ENCODE measurements around the gene SH3RF3. TPM values are rescaled to one million over a fixed set of nuclear protein-coding genes. Genes with fewer than 3 reads are reported as not detected.

Gene SH3RF3
- total RNA-seq, 1 experiment from 2014 or later, result 4.9 TPM

DNA sequence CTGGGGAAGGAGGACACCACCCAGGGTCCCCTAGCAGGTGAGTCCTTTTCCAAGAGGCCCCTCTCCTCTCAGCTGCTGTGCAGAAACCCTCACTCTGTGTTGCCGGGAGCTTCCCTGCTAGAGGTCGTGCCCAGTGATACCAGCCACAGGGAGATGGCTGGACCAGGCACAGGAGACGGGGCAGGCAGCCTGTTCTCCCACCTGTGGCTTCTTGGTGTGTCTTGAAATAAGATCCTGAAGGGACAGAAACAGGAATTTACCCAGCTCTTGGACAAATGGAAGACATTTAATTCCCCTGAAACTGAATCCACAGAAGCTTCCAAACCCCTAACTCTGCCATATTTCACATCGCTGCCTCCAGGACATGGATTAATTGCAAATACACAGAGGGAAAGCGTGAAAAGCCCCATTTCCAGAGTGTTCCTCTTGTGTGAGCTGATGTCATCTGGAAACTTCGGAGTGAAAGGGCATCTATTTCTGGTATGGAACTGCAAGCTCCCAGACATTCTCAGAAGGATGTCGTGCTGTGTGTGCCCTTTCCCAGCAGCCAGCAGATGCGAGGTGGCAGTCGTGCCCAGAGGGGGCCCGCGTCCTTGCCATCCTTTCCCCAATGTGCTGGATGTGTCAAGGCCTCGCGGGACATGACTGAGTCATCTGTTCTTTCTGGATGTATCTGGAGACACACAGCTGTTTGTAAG lies 307.0 kb downstream of the SH3RF3 start:
- H3K27ac ChIP-seq (ENCODE audit: low read length), result no peak overlapping the region
- H3K36me3 ChIP-seq (ENCODE audit: control insufficient read depth, insufficient read depth, low read length), result no peaks in the 10 kb centered on the region
- TF ChIP-seq POLR2AphosphoS5 (IDR thresholded peaks at IDR 0.05; ENCODE audit: low read depth, low read length) (no peak), SIN3A (IDR thresholded peaks at IDR 0.05; ENCODE audit: borderline replicate concordance, insufficient read depth, low read depth, low read length) (no peak), TCF7L2 (IDR thresholded peaks at IDR 0.05; ENCODE audit: low read depth, low read length) (no peak)
- TF ChIP-seq, protein P1, sequence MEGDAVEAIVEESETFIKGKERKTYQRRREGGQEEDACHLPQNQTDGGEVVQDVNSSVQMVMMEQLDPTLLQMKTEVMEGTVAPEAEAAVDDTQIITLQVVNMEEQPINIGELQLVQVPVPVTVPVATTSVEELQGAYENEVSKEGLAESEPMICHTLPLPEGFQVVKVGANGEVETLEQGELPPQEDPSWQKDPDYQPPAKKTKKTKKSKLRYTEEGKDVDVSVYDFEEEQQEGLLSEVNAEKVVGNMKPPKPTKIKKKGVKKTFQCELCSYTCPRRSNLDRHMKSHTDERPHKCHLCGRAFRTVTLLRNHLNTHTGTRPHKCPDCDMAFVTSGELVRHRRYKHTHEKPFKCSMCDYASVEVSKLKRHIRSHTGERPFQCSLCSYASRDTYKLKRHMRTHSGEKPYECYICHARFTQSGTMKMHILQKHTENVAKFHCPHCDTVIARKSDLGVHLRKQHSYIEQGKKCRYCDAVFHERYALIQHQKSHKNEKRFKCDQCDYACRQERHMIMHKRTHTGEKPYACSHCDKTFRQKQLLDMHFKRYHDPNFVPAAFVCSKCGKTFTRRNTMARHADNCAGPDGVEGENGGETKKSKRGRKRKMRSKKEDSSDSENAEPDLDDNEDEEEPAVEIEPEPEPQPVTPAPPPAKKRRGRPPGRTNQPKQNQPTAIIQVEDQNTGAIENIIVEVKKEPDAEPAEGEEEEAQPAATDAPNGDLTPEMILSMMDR (IDR thresholded peaks at IDR 0.05), result no peak
- TF ChIP-seq, protein P2, sequence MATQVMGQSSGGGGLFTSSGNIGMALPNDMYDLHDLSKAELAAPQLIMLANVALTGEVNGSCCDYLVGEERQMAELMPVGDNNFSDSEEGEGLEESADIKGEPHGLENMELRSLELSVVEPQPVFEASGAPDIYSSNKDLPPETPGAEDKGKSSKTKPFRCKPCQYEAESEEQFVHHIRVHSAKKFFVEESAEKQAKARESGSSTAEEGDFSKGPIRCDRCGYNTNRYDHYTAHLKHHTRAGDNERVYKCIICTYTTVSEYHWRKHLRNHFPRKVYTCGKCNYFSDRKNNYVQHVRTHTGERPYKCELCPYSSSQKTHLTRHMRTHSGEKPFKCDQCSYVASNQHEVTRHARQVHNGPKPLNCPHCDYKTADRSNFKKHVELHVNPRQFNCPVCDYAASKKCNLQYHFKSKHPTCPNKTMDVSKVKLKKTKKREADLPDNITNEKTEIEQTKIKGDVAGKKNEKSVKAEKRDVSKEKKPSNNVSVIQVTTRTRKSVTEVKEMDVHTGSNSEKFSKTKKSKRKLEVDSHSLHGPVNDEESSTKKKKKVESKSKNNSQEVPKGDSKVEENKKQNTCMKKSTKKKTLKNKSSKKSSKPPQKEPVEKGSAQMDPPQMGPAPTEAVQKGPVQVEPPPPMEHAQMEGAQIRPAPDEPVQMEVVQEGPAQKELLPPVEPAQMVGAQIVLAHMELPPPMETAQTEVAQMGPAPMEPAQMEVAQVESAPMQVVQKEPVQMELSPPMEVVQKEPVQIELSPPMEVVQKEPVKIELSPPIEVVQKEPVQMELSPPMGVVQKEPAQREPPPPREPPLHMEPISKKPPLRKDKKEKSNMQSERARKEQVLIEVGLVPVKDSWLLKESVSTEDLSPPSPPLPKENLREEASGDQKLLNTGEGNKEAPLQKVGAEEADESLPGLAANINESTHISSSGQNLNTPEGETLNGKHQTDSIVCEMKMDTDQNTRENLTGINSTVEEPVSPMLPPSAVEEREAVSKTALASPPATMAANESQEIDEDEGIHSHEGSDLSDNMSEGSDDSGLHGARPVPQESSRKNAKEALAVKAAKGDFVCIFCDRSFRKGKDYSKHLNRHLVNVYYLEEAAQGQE (IDR thresholded peaks at IDR 0.05; ENCODE audit: insufficient read depth in 1 of 2, low read depth in 2 of 2, low read length in 1 of 2), result no peak
- intact Hi-C loops (cut with micrococcal nuclease; ENCODE audit: unreplicated experiment) (no loop called here), in situ Hi-C loops (cut with HindIII; ENCODE audit: low pct_unique_long_range_greater_than_20kb, low sequenced_read_pairs) (no loop called here)
- H3K4me3 ChIP-seq (ENCODE audit: low read depth in 2 of 2, low read length in 2 of 2), result no peak overlapping the region
- ChIA-PET CTCF (no interaction called here), POLR2A (no interaction called here)
- no peaks in the 10 kb centered on the region for H3K4me1 ChIP-seq (ENCODE audit: control insufficient read depth, insufficient read depth, low read length)
- H3K27me3 ChIP-seq (ENCODE audit: control insufficient read depth, insufficient read depth, low read length), result no peaks in the 10 kb centered on the region
- ATAC-seq, result no peak
- no TSS peak for BruUV-seq (replicated peaks)
- peaks cover under 1% of the 10 kb centered on the region; the same call in 1 of the 2 replicates for H3K9me3 ChIP-seq (ENCODE audit: control insufficient read depth, insufficient read depth, low read depth, low read length)
- no peak for DNase-seq (ENCODE audit: low read depth, low spot score)

DNA sequence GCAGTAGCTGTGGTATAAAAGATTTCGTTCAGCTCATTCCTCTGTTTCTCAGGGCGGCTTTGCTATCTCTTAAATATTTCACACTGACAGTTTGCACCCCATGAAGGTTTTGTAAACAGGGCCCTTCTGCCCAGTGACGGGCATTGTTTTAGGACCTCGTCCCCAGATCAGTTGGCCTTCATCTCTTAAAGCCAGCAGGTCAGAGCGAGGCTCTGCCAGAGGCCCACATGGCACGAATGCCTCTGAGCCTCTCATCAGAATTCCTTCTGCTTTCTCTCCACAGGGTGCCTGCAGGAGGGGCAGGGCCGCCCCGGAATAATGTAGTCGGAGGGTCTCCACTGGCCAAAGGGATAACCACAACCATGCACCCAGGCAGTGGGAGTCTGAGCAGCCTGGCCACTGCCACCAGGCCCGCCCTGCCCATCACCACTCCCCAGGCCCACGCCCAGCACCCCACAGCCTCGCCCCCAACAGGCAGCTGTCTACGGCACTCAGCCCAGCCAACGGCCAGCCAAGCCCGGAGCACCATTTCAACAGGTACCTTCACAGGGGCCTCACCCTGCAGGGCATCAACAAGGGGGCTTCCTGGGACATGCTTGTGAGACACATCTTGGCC lies 307.7 kb downstream of the SH3RF3 start:
- TF ChIP-seq, protein P1 (IDR thresholded peaks at IDR 0.05), result no peak
- TF ChIP-seq, protein P2 (IDR thresholded peaks at IDR 0.05; ENCODE audit: insufficient read depth in 1 of 2, low read depth in 2 of 2, low read length in 1 of 2), result no peak
- no peak for TF ChIP-seq SIN3A (IDR thresholded peaks at IDR 0.05; ENCODE audit: borderline replicate concordance, insufficient read depth, low read depth, low read length)
- no peak for TF ChIP-seq POLR2AphosphoS5 (IDR thresholded peaks at IDR 0.05; ENCODE audit: low read depth, low read length)
- TF ChIP-seq TCF7L2 (IDR thresholded peaks at IDR 0.05; ENCODE audit: low read depth, low read length), result no peak
- Histone ChIP-seq H3K27ac (ENCODE audit: low read length) (no peak overlapping the region), H3K4me1 (ENCODE audit: control insufficient read depth, insufficient read depth, low read length) (no peaks in the 10 kb centered on the region), H3K9me3 (ENCODE audit: control insufficient read depth, insufficient read depth, low read depth, low read length) (peaks cover 7% of the 10 kb centered on the region; the same call in 1 of the 2 replicates), H3K27me3 (ENCODE audit: control insufficient read depth, insufficient read depth, low read length) (no peaks in the 10 kb centered on the region), H3K4me3 (ENCODE audit: low read depth in 2 of 2, low read length in 2 of 2) (no peak overlapping the region), H3K36me3 (ENCODE audit: control insufficient read depth, insufficient read depth, low read length) (no peaks in the 10 kb centered on the region)
- BruUV-seq (replicated peaks), result no TSS peak
- no peak for ATAC-seq
- CTCF ChIA-PET, result no interaction called here
- DNase-seq (ENCODE audit: low read depth, low spot score), result no peak
- intact Hi-C loops (cut with micrococcal nuclease; ENCODE audit: unreplicated experiment) (no loop called here), in situ Hi-C loops (cut with HindIII; ENCODE audit: low pct_unique_long_range_greater_than_20kb, low sequenced_read_pairs) (no loop called here)
- POLR2A ChIA-PET, result no interaction called here

Data from Panc1 (cell line).